Stomach (tissue), 4 donors: ENCODE results near the gene LY9.

Experiments used
- CTCF ChIP-seq, 7 experiments: fragments of 450-650 bp in 4 of 7; fragments of 200-600 bp in 3 of 7; sonication (generic) in 3 of 7; IDR thresholded peaks; one replicate each; pipeline ENCODE4 v1.5.1; 2016 to 2019; ENCODE audit warnings: antibody characterized with exemption in 7 of 7, control low read depth in 2 of 7, mild to moderate bottlenecking in 1 of 7
- POLR2AphosphoS5 ChIP-seq, 3 donors: sonication (generic); formaldehyde crosslinking; IDR thresholded peaks; one replicate each; pipeline ENCODE4 v1.6.1; 2016; ENCODE audit warnings: antibody characterized with exemption in 3 of 3

- TF ChIP-seq CTCF (IDR thresholded peaks at IDR 0.05) (no peak), POLR2AphosphoS5 (IDR thresholded peaks at IDR 0.05) (no peak)
Measured at GRCh38 chr1:160799641-160800040, 3.7 kb downstream of the LY9 start.
